Thymus (tissue), 11 donors: Measurements from ENCODE around the gene EZH2. TPM values are rescaled to one million over a fixed set of nuclear protein-coding genes. Genes with fewer than 3 reads are reported as not detected.

ENCODE experiments used
- DNase-seq, 9 donors: peaks; one replicate each; pipeline ENCODE4 v3.0.0-alpha.2; 2013; ENCODE audit warnings: low spot score in 9 of 9, low read depth in 6 of 9, missing footprints in 1 of 9
- H3K27ac ChIP-seq, 2 donors: one replicate each; pipeline ENCODE4 v1.5.1; 2013; ENCODE audit warnings: control low read depth in 1 of 2, low read depth in 1 of 2, low read length in 1 of 2, mild to moderate bottlenecking in 1 of 2, moderate library complexity in 1 of 2
- H3K27me3 ChIP-seq, 2 donors: one replicate each; pipeline ENCODE4 v1.5.1; 2013; ENCODE audit warnings: low read length in 1 of 2; ENCODE audit not compliant: control insufficient read depth in 2 of 2, insufficient read depth in 1 of 2
- H3K36me3 ChIP-seq, 2 donors: one replicate each; pipeline ENCODE4 v1.5.1; 2013; ENCODE audit warnings: low read length in 1 of 2, mild to moderate bottlenecking in 1 of 2, moderate library complexity in 1 of 2; ENCODE audit not compliant: control insufficient read depth in 2 of 2, insufficient read depth in 2 of 2
- H3K4me1 ChIP-seq, 2 donors: one replicate each; pipeline ENCODE4 v1.5.1; 2013; ENCODE audit warnings: low read length in 2 of 2; ENCODE audit not compliant: control insufficient read depth in 2 of 2, insufficient read depth in 2 of 2
- H3K4me3 ChIP-seq, 2 donors: one replicate each; pipeline ENCODE4 v1.5.1; 2013; ENCODE audit warnings: low read length in 2 of 2, control low read depth in 1 of 2, mild to moderate bottlenecking in 1 of 2
- H3K9me3 ChIP-seq, 2 donors: one replicate each; pipeline ENCODE4 v1.5.1; 2013; ENCODE audit warnings: low read length in 1 of 2, mild to moderate bottlenecking in 1 of 2; ENCODE audit not compliant: control insufficient read depth in 2 of 2, insufficient read depth in 1 of 2
- WGBS: extraction: QIAGEN DNeasy Blood & Tissue Kit; methylation state at CpG from one replicate; pipeline ENCODE4 v1.1.7; 2013; 5-methylcytosine and 5-hydroxymethylcytosine counted together
- polyA plus RNA-seq: library from polyadenylated mRNA; stranded (reverse); fragments of 200-250 nt; gene quantifications from one replicate; pipeline ENCODE4 v1.2.3, GENCODE V29; 2013
- total RNA-seq: library from RNA; stranded (reverse); fragments of 120-200 nt; gene quantifications from one replicate; pipeline ENCODE4 v1.2.4, GENCODE V29; 2013
- donor health status: healthy.

The EZH2 gene
- total and polyA plus RNA-seq, 2 donors = 23.4 to 36.0 TPM

DNA sequence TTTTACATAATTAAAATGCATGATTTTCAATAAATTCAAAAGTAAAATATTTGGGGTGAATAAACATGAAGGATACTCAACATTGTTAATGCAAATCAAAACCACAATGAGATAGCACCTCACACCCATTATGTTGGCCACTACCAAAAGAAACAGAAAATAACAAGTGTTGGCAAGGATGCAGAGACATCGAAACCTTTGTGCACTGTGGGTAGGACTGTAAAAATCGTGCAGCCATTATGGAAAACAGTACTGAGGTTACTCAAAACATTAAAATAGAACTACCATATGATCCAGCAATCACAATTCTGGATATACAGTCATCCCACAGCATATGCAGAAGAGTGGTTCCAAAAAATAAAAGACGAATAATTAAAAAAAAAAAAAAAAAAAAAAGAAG, 13.1 kb downstream of the EZH2 start:
- peaks cover 0 to 20% of the 10 kb centered on the region in 2 donors for H3K36me3 ChIP-seq
- WGBS = 95% methylated on average over 3 of the region's 3 CpGs
- H3K9me3 ChIP-seq = no peaks in the 10 kb centered on the region
- H3K4me3 ChIP-seq = no peak overlapping the region
- no peak overlapping the region for H3K27ac ChIP-seq
- H3K4me1 ChIP-seq = peaks cover 3 to 10% of the 10 kb centered on the region in 2 donors
- no peaks in the 10 kb centered on the region for H3K27me3 ChIP-seq
- no peak for DNase-seq

- no peaks in the 10 kb centered on the region for H3K9me3 ChIP-seq
- H3K4me1 ChIP-seq = peaks cover 6 to 8% of the 10 kb centered on the region in 2 donors
- H3K27me3 ChIP-seq = no peaks in the 10 kb centered on the region
- H3K4me3 ChIP-seq = no peak overlapping the region
- no peak overlapping the region for H3K27ac ChIP-seq
- 73% methylated on average over 5 of the region's 5 CpGs for WGBS
- no peak for DNase-seq
- H3K36me3 ChIP-seq = peaks cover 0 to 20% of the 10 kb centered on the region in 2 donors
Observed at GRCh38 chr7:148868378-148868674, 15.8 kb downstream of the EZH2 start.

- Histone ChIP-seq H3K4me1 (peaks cover 5 to 6% of the 10 kb centered on the region in 2 donors), H3K36me3 (peaks cover 0 to 20% of the 10 kb centered on the region in 2 donors), H3K9me3 (no peaks in the 10 kb centered on the region), H3K27me3 (no peaks in the 10 kb centered on the region), H3K27ac (no peak overlapping the region), H3K4me3 (no peak overlapping the region)
- no peak for DNase-seq
- 96% methylated on average over 3 of the region's 3 CpGs for WGBS
Observed at GRCh38 chr7:148867596-148868377, 16.3 kb downstream of the EZH2 start.

GRCh38 chr7:148866362-148866761, 17.7 kb downstream of the EZH2 start:
- Histone ChIP-seq H3K9me3 (no peaks in the 10 kb centered on the region), H3K4me1 (peaks cover 4 to 5% of the 10 kb centered on the region in 2 donors), H3K36me3 (peaks cover 0 to 20% of the 10 kb centered on the region in 2 donors), H3K4me3 (no peak overlapping the region), H3K27ac (no peak overlapping the region), H3K27me3 (no peaks in the 10 kb centered on the region)
- 96% methylated on average over 6 of the region's 6 CpGs for WGBS
- DNase-seq = no peak

DNA sequence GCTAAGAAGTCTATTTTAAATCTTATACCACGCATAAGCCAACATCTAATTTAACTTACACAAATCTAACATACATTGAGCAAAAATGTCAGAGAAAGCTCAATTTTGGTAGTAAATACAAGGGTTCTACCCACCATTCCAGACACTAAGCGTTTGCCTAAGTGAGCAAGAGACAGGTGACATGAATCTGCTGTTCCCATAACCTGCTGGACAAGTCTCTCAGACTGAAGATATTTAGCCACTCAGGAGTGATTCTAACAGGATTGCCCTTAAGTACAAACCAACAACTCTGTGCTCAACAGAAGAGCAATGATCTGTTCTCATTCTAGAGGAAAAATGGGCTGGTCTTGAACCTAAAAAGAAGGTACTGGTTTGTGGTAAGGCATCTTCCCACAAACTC, 18.8 kb downstream of the EZH2 start:
- 93% methylated on average over 2 of the region's 2 CpGs for WGBS
- Histone ChIP-seq H3K27me3 (no peaks in the 10 kb centered on the region), H3K4me1 (peaks cover 4 to 5% of the 10 kb centered on the region in 2 donors), H3K4me3 (no peak overlapping the region), H3K36me3 (peaks cover 0 to 16% of the 10 kb centered on the region in 2 donors), H3K27ac (peak overlapping the region in 1 of 2 donors; percentile 3), H3K9me3 (no peaks in the 10 kb centered on the region)
- no peak for DNase-seq

GRCh38 chr7:148863324-148863723, 20.8 kb downstream of the EZH2 start:
- no peak for DNase-seq
- H3K9me3 ChIP-seq = no peaks in the 10 kb centered on the region
- H3K4me1 ChIP-seq = peaks cover 4 to 5% of the 10 kb centered on the region in 2 donors
- H3K4me3 ChIP-seq = no peak overlapping the region
- H3K36me3 ChIP-seq = peaks cover 0 to 2% of the 10 kb centered on the region in 2 donors
- no peak overlapping the region for H3K27ac ChIP-seq
- WGBS = 76% methylated on average over 2 of the region's 2 CpGs
- no peaks in the 10 kb centered on the region for H3K27me3 ChIP-seq

- WGBS = 97% methylated on average over 3 of the region's 3 CpGs
- H3K9me3 ChIP-seq = no peaks in the 10 kb centered on the region
- peaks cover 4 to 5% of the 10 kb centered on the region in 2 donors for H3K4me1 ChIP-seq
- no peak overlapping the region for H3K4me3 ChIP-seq
- H3K27me3 ChIP-seq = no peaks in the 10 kb centered on the region
- DNase-seq = no peak
- H3K36me3 ChIP-seq = no peaks in the 10 kb centered on the region
- no peak overlapping the region for H3K27ac ChIP-seq
Observed at GRCh38 chr7:148862481-148862880, 21.6 kb downstream of the EZH2 start.

GRCh38 chr7:148858489-148858888, 25.6 kb downstream of the EZH2 start:
- no peaks in the 10 kb centered on the region for H3K27me3 ChIP-seq
- no peaks in the 10 kb centered on the region for H3K36me3 ChIP-seq
- H3K27ac ChIP-seq = no peak overlapping the region
- H3K9me3 ChIP-seq = no peaks in the 10 kb centered on the region
- 97% methylated on average over 2 of the region's 2 CpGs for WGBS
- no peak for DNase-seq
- no peaks in the 10 kb centered on the region for H3K4me1 ChIP-seq
- no peak overlapping the region for H3K4me3 ChIP-seq

DNA sequence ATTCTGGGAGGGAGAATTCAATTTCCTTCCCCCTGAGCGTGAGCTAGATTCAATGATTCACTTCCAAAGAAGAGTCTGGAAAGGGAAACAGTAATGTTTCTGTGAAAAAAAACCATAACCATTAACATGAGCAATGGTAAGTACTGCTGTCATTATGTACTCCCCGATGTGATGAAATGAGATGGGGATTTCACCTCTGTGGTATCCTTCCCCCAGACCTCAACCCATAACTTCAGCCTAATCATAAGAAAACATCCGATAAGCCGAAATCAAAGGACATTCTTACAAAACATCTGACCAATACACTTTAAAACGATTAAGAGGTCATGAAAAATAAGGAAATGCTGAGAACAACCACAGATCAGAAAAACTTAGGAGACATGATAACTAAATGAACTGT, 27.2 kb downstream of the EZH2 start:
- 95% methylated on average over 5 of the region's 5 CpGs for WGBS
- no peaks in the 10 kb centered on the region for H3K4me1 ChIP-seq

More for the DNA sequence above, 27.2 kb downstream of the EZH2 start:
- no peak overlapping the region for H3K27ac ChIP-seq
- H3K27me3 ChIP-seq = no peaks in the 10 kb centered on the region
- no peak overlapping the region for H3K4me3 ChIP-seq
- H3K9me3 ChIP-seq = no peaks in the 10 kb centered on the region
- peaks cover 0 to 2% of the 10 kb centered on the region in 2 donors for H3K36me3 ChIP-seq
- no peak for DNase-seq
